Right atrium auricular region (tissue), 2 donors: ENCODE results near the gene NDUFAF8. TPM values are rescaled to one million over a fixed set of nuclear protein-coding genes. Genes with fewer than 3 reads are reported as not detected.

ENCODE experiments used
- DNase-seq: peaks from one replicate; pipeline ENCODE4 v3.0.0-alpha.2; 2019; ENCODE audit warnings: low spot score
- H3K27ac ChIP-seq, 2 donors: fragments of 200-600 bp; sonication (generic); 1 replicate in 1 of 2; 2 replicates in 1 of 2; pipeline ENCODE4 v1.5.1; 2016 to 2019
- H3K27me3 ChIP-seq, 2 donors: fragments of 200-600 bp; sonication (generic); one replicate each; pipeline versions ENCODE4 v1.5.1 to v1.6.0; 2017 to 2019
- H3K36me3 ChIP-seq: fragments of 200-600 bp; sonication (generic); one replicate; pipeline ENCODE4 v1.5.1; 2016
- H3K4me1 ChIP-seq, 2 donors: fragments of 200-600 bp; sonication (generic); one replicate each; pipeline versions ENCODE4 v1.5.1 to v1.6.0; 2017 to 2019
- H3K4me3 ChIP-seq, 2 donors: fragments of 200-600 bp; sonication (generic); 1 replicate in 1 of 2; 2 replicates in 1 of 2; pipeline ENCODE4 v1.5.1; 2017 to 2019; ENCODE audit warnings: mild to moderate bottlenecking in 1 of 2, moderate library complexity in 1 of 2
- H3K9me3 ChIP-seq, 2 donors: fragments of 200-600 bp; sonication (generic); one replicate each; pipeline ENCODE4 v1.5.1; 2019
- total RNA-seq, 2 donors: library from RNA; depleted of rRNA; stranded (reverse); fragments of >200 nt; gene quantifications; one replicate each; pipeline ENCODE4 v1.1.0, GENCODE V29; 2016
- TF ChIP-seq, protein P1 (sequence below), 2 donors: fragments of 200-600 bp; sonication (generic); IDR thresholded peaks; one replicate each; pipeline ENCODE4 v1.5.1; 2019; ENCODE audit warnings: antibody characterized with exemption in 2 of 2

NDUFAF8 gene
- total RNA-seq, 2 donors from 2014 or later = 53.1 to 53.5 TPM

DNA sequence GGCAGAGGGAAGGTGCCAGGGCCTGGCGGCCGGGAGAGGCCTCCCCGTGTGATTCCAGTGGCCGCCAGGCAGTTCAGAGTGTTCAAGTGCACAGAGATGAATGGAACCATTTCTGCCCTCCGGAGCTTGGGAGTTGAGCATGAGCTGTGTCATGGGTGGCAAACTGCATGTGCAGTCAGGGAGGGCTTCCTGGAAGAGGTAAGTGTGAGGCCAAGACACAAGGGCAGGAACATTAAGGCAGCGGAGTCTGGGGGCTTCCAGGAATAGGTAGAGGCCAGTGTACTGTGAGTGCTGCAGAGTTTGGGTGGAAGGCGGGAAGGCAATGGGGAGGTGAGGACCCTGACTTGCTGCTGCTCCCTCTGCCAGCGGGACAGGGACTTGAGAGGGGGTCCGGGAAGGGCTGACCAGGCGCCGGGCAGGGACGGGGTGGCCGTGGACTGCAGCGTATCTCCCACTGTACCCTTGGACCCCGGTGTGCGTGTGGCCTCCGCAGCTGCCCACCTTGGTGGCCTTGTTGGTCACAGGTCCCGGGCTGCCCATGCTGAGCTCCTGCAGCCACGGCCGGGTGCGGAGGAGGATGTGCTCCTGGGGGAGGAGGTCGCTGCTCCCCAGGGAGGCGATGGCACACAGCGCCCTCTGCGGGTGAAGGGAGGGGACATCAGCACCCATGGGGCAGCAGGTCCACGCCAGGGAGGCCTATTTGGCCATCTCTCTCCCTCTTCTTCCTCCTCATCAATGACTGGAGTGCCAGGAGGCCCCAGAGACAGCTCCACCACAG lies 8.9 kb upstream of the NDUFAF8 start:
- TF ChIP-seq, protein P1, sequence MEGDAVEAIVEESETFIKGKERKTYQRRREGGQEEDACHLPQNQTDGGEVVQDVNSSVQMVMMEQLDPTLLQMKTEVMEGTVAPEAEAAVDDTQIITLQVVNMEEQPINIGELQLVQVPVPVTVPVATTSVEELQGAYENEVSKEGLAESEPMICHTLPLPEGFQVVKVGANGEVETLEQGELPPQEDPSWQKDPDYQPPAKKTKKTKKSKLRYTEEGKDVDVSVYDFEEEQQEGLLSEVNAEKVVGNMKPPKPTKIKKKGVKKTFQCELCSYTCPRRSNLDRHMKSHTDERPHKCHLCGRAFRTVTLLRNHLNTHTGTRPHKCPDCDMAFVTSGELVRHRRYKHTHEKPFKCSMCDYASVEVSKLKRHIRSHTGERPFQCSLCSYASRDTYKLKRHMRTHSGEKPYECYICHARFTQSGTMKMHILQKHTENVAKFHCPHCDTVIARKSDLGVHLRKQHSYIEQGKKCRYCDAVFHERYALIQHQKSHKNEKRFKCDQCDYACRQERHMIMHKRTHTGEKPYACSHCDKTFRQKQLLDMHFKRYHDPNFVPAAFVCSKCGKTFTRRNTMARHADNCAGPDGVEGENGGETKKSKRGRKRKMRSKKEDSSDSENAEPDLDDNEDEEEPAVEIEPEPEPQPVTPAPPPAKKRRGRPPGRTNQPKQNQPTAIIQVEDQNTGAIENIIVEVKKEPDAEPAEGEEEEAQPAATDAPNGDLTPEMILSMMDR (IDR thresholded peaks at IDR 0.05) = no peak
- peaks cover 26% of the 10 kb centered on the region for H3K36me3 ChIP-seq
- no peak for DNase-seq
- no peaks in the 10 kb centered on the region for H3K27me3 ChIP-seq
- H3K4me1 ChIP-seq = no peaks in the 10 kb centered on the region
- H3K9me3 ChIP-seq = no peaks in the 10 kb centered on the region
- no peak overlapping the region for H3K4me3 ChIP-seq
- H3K27ac ChIP-seq = no peak overlapping the region

- no peak for DNase-seq
- Histone ChIP-seq H3K36me3 (peaks cover 26% of the 10 kb centered on the region), H3K27me3 (no peaks in the 10 kb centered on the region), H3K9me3 (no peaks in the 10 kb centered on the region), H3K27ac (no peak overlapping the region), H3K4me3 (no peak overlapping the region), H3K4me1 (no peaks in the 10 kb centered on the region)
- TF ChIP-seq, protein P1 (IDR thresholded peaks at IDR 0.05) = no peak
Observed at GRCh38 chr17:81231121-81231645, 7.9 kb upstream of the NDUFAF8 start.

DNA sequence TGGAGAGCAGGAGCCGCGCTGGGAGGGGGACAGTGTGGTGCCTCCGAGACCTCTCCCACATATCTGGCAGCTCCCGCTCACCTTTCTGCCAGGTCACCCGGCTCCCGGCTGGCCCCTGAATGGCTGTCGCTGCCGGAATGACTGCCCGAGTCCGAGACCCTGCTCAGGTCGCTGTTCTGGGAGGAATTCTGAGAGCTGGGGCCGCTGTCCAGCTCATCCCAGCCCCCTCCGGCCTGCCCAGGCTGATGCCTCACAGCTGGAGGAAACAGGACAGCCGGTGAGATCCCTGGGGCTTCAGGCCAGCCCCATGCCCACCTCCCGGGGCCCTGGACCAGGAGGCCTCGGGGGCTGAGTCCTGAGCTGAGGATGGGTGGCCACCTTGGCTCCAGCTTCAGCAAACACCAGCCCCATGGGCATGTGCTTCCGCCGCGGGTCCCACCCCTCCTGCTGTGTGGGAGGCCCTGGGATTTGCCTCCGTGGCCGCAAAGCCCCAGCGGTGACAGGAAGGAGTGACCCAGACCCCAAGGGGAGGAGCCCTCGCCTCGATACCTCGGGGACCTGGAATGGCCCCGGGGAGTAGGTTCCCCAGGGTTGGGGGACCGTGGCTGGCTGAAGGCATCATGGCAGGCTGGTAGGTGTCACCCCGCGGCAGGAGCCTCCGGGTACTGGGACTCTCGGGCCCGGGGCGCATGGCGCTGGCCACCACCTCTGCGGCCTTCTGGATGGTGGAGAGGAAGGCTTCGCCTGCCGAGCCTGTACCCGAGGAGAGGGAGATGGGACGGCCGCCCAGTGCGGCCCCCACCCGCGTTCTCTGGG lies 7.1 kb upstream of the NDUFAF8 start:
- Histone ChIP-seq H3K27ac (no peak overlapping the region), H3K36me3 (peaks cover 26% of the 10 kb centered on the region), H3K4me1 (peaks cover 0 to 8% of the 10 kb centered on the region in 2 donors), H3K4me3 (no peak overlapping the region), H3K9me3 (no peaks in the 10 kb centered on the region), H3K27me3 (no peaks in the 10 kb centered on the region)
- no peak for DNase-seq
- TF ChIP-seq, protein P1 (IDR thresholded peaks at IDR 0.05) = no peak

- TF ChIP-seq, protein P1 (IDR thresholded peaks at IDR 0.05) = no peak
- DNase-seq = no peak
- H3K36me3 ChIP-seq = peaks cover 26% of the 10 kb centered on the region
- peaks cover 0 to 15% of the 10 kb centered on the region in 2 donors for H3K4me1 ChIP-seq
- no peak overlapping the region for H3K27ac ChIP-seq
- H3K27me3 ChIP-seq = no peaks in the 10 kb centered on the region
- no peaks in the 10 kb centered on the region for H3K9me3 ChIP-seq
- no peak overlapping the region for H3K4me3 ChIP-seq
Observed at GRCh38 chr17:81232616-81233241, 6.4 kb upstream of the NDUFAF8 start.

GRCh38 chr17:81233316-81233715 lies 5.8 kb upstream of the NDUFAF8 start:
- no peak for DNase-seq
- TF ChIP-seq, protein P1 (IDR thresholded peaks at IDR 0.05) = no peak
- Histone ChIP-seq H3K27ac (no peak overlapping the region), H3K36me3 (peaks cover 26% of the 10 kb centered on the region), H3K9me3 (no peaks in the 10 kb centered on the region), H3K4me1 (peaks cover 0 to 21% of the 10 kb centered on the region in 2 donors), H3K27me3 (no peaks in the 10 kb centered on the region), H3K4me3 (no peak overlapping the region)
